HG03558 (cell line): ENCODE data around the gene KPNA6.
"Not testable (repeated sequence)": the region's sequence is repeated elsewhere in the genome, so short reads cannot be mapped to it uniquely, and the experiment has no call there.

Source experiments
- ATAC-seq: cut with Tn5 transposase; IDR thresholded peaks from one replicate; pipeline ENCODE4 v1.9.1; 2021; ENCODE audit warnings: moderate number of reproducible peaks; ENCODE audit not compliant: unreplicated experiment; ENCODE audit errors: extremely low read depth

KPNA6 gene

GRCh38 chr1:32099426-32099825 lies 8.4 kb upstream of the KPNA6 start:
- ATAC-seq: no peak

DNA sequence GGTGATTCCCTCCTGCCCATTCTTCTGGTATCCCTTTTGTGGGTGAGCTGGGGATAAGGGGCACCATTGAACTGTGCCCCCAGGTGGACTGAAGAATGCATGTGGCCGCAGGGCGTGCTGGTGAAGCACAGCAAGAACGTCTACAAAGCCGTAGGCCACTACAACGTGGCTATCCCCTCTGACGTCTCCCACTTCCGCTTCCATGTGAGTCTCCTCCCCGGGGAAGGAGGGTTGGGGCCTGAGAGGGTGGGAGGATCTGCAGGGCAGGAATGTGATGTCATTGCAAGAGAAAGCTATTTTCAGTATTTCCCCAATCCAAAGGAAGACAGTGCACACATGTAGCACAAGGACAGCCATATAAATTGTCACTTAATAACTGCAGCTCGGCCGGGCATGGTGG lies 7.5 kb upstream of the KPNA6 start:
- no peak for ATAC-seq

- ATAC-seq: no peak
Observed at GRCh38 chr1:32100807-32101708, 6.8 kb upstream of the KPNA6 start.

DNA sequence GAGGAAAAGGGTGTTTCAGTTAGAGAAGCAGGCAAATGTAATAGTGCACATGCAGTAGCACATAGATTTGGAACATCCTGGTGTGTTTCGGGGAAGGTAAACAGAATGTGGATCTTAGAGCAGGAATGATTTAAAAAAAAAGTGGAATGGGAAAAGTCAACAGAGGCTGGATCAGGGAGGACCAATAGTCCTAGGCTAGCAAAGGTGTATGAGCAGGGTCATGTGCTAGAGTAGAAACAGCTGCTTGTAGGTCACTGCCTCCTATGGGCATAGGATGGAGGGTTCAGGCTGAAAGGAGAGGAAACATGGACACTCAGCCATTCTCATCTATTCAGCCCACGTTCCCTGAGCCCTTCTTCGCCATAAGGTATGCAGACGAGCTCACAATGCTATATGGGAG lies 3.7 kb upstream of the KPNA6 start:
- no peak for ATAC-seq

- ATAC-seq: no peak
Observed at GRCh38 chr1:32105338-32105737, 2.5 kb upstream of the KPNA6 start.

- ATAC-seq: no peak
Observed at GRCh38 chr1:32106663-32107275, 1.1 kb upstream of the KPNA6 start.

- no peak for ATAC-seq
Observed at GRCh38 chr1:32111040-32111623, 3.3 kb downstream of the KPNA6 start.

GRCh38 chr1:32111789-32112188 lies 3.9 kb downstream of the KPNA6 start:
- ATAC-seq: no peak

DNA sequence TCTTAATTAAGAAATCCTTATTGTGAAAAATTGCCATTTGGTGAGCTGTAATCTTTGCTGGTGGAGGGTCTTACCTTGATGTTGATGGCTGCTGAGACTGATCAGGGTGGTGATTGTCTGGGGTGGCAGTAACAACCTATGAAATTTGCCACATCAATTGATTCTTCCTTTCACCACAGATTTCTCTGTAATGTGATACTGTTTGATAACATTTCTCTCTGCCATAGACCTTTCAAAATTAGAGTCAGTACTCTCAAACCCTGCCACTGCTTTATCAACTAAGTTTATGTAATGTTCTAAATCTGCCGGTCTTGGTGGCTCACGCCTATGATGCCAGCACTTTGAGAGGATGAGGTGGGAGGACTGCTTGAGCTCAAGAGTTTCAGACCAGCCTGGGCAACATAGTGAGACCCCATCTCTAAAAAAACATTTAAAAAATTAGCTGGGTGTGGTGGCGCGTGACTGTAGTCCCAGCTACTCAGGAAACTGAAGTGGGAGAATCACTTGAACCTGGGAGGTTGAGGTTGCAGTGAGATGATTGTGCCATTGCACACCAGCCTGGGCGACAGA lies 5.0 kb downstream of the KPNA6 start:
- ATAC-seq: no peak

DNA sequence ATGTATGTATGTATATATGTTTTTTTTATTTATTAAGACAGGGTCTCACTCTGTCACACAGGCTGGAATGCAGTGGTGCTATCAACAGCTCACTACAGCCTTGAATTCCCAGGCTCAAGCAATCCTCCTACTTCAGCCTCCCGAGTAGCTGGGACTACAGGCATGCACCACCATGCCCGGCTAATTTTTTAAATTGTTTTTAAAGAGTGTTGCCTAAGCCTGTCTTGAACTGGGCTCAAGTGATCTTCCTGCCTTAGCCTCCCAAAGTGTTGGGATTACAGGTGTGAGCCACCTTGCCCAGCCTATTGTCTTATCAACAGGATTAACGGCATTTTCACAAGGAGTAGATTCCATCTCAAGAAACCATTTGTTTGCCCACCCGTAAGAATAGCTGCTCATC lies 5.6 kb downstream of the KPNA6 start:
- ATAC-seq: not testable (repeated sequence)

DNA sequence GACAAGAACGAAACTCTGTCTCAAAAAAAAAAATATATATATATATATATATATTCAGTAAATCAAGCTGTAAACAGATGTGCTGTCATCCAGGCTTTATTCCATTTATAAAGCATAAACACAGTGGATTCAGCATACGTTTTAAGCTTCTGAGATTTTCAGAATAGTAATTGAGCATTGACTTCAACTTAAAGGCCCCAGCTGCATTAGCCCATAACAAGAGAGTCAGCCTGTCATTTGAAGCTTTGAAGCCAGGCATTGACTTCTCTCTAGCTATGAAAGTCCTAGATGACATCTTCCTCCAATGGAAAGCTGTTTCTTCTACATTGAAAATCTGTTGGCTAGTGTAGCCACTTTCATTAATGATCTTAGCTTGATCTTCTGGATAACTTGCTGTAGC lies 6.6 kb downstream of the KPNA6 start:
- no peak for ATAC-seq

- ATAC-seq: no peak
Observed at GRCh38 chr1:32115496-32115895, 7.6 kb downstream of the KPNA6 start.

- no peak for ATAC-seq
Observed at GRCh38 chr1:32116531-32116930, 8.7 kb downstream of the KPNA6 start.

DNA sequence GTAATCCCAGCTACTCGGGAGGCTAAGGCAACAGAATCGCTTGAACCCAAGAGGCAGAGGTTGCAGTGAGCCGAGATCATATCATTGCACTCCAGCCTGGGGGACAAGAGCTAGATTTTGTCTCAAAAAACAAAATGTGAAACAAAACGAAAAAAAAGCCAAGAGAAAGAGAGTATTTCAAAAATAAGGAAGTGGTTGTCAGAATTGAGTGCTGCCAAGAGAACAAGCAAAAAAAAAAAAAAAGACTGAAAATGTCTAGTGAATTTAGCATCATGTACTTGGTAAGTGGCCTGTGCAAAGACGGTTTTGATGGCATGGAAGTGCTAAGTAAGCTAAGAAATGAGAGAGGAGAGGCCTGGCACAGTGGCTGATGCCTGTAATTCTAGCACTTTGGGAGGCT lies 14.3 kb downstream of the KPNA6 start:
- no peak for ATAC-seq

- ATAC-seq: not testable (repeated sequence)
Observed at GRCh38 chr1:32123361-32123760, 15.5 kb downstream of the KPNA6 start.

GRCh38 chr1:32125313-32125712 lies 17.5 kb downstream of the KPNA6 start:
- ATAC-seq: no peak

- ATAC-seq: no peak
Observed at GRCh38 chr1:32126770-32127169, 18.9 kb downstream of the KPNA6 start.

- no peak for ATAC-seq
Observed at GRCh38 chr1:32127409-32128198, 19.7 kb downstream of the KPNA6 start.

DNA sequence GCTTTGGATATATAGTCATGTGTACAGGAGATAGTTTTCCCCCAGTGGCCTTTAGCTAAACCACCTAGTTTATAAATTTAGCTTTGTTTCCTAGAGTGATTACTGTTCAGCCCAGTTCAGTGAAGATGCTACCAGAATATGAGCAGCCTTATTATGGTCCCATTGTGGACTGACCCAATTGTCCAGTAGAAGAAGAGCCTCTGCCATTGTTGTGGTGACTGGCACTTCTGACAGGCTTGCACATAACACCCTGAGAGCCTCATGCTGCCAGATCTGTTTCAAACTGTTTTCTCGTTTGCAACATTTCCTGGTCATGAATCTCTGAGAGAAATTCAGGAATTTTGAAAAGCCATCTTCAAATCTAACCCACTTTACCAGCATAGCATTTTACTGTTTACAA lies 20.6 kb downstream of the KPNA6 start:
- ATAC-seq: no peak

DNA sequence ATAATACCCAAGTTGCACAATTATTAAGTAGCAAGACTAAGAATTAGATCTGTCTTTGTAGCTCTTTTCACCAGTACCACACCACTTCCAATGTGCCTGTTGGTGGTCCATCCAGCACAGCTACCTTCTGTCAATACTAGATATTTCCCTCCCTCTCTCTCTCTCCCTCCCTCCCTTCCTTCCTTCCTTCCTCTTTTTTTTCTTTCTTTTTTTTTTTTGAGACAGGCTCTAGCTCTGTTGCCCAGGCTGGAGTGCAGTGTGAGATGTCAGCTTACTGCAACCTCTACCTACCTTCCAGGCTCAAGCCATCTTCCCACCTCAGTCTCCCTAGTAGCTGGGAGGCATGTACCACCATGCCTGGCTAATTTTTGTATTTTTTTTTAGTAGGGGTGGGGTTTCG lies 21.1 kb downstream of the KPNA6 start:
- no peak for ATAC-seq
